IPS DF 6.9 (cell line): ENCODE measurements around the gene SPDYE2B.
"Not testable (repeated sequence)": the region's sequence is repeated elsewhere in the genome, so short reads cannot be mapped to it uniquely, and the experiment has no call there.

Experiments used
- DNase-seq: peaks from one replicate; pipeline ENCODE4 v3.0.0-alpha.2; 2013; ENCODE audit warnings: low read depth, low spot score
- H3K27ac ChIP-seq: one replicate; pipeline ENCODE4 v1.5.1; 2013; ENCODE audit warnings: low read length, control low read depth
- H3K27me3 ChIP-seq: 2 replicates; pipeline ENCODE4 v1.6.1; 2013; ENCODE audit warnings: mild to moderate bottlenecking, low read length; ENCODE audit not compliant: control insufficient read depth, insufficient read depth
- H3K36me3 ChIP-seq: 2 replicates; pipeline ENCODE4 v1.6.1; 2013; ENCODE audit warnings: low read length; ENCODE audit not compliant: control insufficient read depth, insufficient read depth
- H3K4me1 ChIP-seq: 2 replicates; pipeline ENCODE4 v1.6.1; 2013; ENCODE audit warnings: low read length; ENCODE audit not compliant: control insufficient read depth, insufficient read depth
- H3K4me3 ChIP-seq: 2 replicates; pipeline ENCODE4 v1.5.1; 2013; ENCODE audit warnings: mild to moderate bottlenecking, low read length
- H3K9me3 ChIP-seq: 2 replicates; pipeline ENCODE4 v1.6.1; 2013; ENCODE audit warnings: low read length, inconsistent platforms; ENCODE audit not compliant: control insufficient read depth, insufficient read depth
- WGBS: extraction: QIAGEN DNeasy Blood & Tissue Kit; methylation state at CpG from one replicate; pipeline ENCODE4 v1.1.7; 2013; ENCODE audit warnings: mixed read lengths, missing lambda C conversion rate; ENCODE audit not compliant: insufficient read length, insufficient coverage; 5-methylcytosine and 5-hydroxymethylcytosine counted together

SPDYE2B gene

GRCh38 chr7:102688299-102689036 lies 38.3 kb downstream of the SPDYE2B start:
- DNase-seq, H3K36me3 ChIP-seq, H3K27me3 ChIP-seq, H3K4me3 ChIP-seq, H3K9me3 ChIP-seq, H3K4me1 ChIP-seq, H3K27ac ChIP-seq: not testable (repeated sequence)
- WGBS, result no CpG with 5 or more reads among the region's 37 CpGs

- not testable (repeated sequence) for H3K27me3 ChIP-seq, H3K27ac ChIP-seq, DNase-seq, H3K4me3 ChIP-seq, H3K9me3 ChIP-seq, H3K36me3 ChIP-seq, H3K4me1 ChIP-seq
- no CpG with 5 or more reads among the region's 74 CpGs for WGBS
These were observed 39.5 kb downstream of the SPDYE2B start for GRCh38 chr7:102689436-102690282.

- not testable (repeated sequence) for H3K27ac ChIP-seq, H3K4me3 ChIP-seq, DNase-seq, H3K27me3 ChIP-seq, H3K36me3 ChIP-seq, H3K9me3 ChIP-seq, H3K4me1 ChIP-seq
- no CpG with 5 or more reads among the region's 6 CpGs for WGBS
These were observed 40.5 kb downstream of the SPDYE2B start for GRCh38 chr7:102690602-102691001.

GRCh38 chr7:102694008-102694407 lies 43.9 kb downstream of the SPDYE2B start:
- H3K4me3 ChIP-seq, H3K9me3 ChIP-seq, H3K27me3 ChIP-seq, H3K36me3 ChIP-seq, DNase-seq, H3K27ac ChIP-seq, H3K4me1 ChIP-seq: not testable (repeated sequence)
- no CpG with 5 or more reads among the region's 2 CpGs for WGBS

GRCh38 chr7:102695033-102695552 lies 45.0 kb downstream of the SPDYE2B start:
- H3K4me1 ChIP-seq, H3K27ac ChIP-seq, H3K36me3 ChIP-seq, DNase-seq, H3K27me3 ChIP-seq, H3K9me3 ChIP-seq, H3K4me3 ChIP-seq: not testable (repeated sequence)
- no CpG with 5 or more reads among the region's 3 CpGs for WGBS

- H3K27me3 ChIP-seq, H3K4me1 ChIP-seq, H3K36me3 ChIP-seq, H3K9me3 ChIP-seq, DNase-seq, H3K27ac ChIP-seq, H3K4me3 ChIP-seq: not testable (repeated sequence)
- no CpG with 5 or more reads among the region's 2 CpGs for WGBS
These were observed 45.9 kb downstream of the SPDYE2B start for GRCh38 chr7:102696009-102696408.

GRCh38 chr7:102697642-102698512 lies 47.8 kb downstream of the SPDYE2B start:
- not testable (repeated sequence) for H3K27ac ChIP-seq, H3K4me3 ChIP-seq, H3K27me3 ChIP-seq, H3K36me3 ChIP-seq, H3K4me1 ChIP-seq, DNase-seq, H3K9me3 ChIP-seq
- no CpG with 5 or more reads among the region's 5 CpGs for WGBS

GRCh38 chr7:102698962-102699750 lies 49.0 kb downstream of the SPDYE2B start:
- not testable (repeated sequence) for H3K9me3 ChIP-seq, H3K36me3 ChIP-seq, H3K27me3 ChIP-seq, H3K4me1 ChIP-seq, DNase-seq, H3K27ac ChIP-seq, H3K4me3 ChIP-seq
- WGBS, result no CpG with 5 or more reads among the region's 9 CpGs
